GM19324 (cell line): ENCODE data around the gene RAB42.
A peak's percentile ranks its signal among the peaks of the same experiment; 100 is the strongest.
"Not testable (repeated sequence)": the region's sequence is repeated elsewhere in the genome, so short reads cannot be mapped to it uniquely, and the experiment has no call there.

Experiments
- ATAC-seq: cut with Tn5 transposase; IDR thresholded peaks from one replicate; pipeline ENCODE4 v1.9.1; 2021; ENCODE audit warnings: mild to moderate bottlenecking, moderate library complexity; ENCODE audit not compliant: unreplicated experiment, low FRiP score

The RAB42 gene

GRCh38 chr1:28591708-28592320 is at the start of gene RAB42:
Gene RAB42 (plus strand): TSS chr1:28592265. CDS start chr1:28592512, 247 bp downstream.
- ATAC-seq = peak; percentile 26

GRCh38 chr1:28545246-28545628 is 46.8 kb upstream of the RAB42 start:
- no peak for ATAC-seq

GRCh38 chr1:28548318-28548717 is 43.7 kb upstream of the RAB42 start:
- no peak for ATAC-seq

GRCh38 chr1:28551381-28551780 is 40.7 kb upstream of the RAB42 start:
- ATAC-seq = no peak

GRCh38 chr1:28552758-28553663 is 39.1 kb upstream of the RAB42 start, which contains the start of gene TRNAU1AP:
Gene TRNAU1AP (plus strand): TSS chr1:28553085. CDS start chr1:28553111, 26 bp downstream.
- peak; percentile 94 for ATAC-seq

- ATAC-seq = no peak
These were observed 31.2 kb upstream of the RAB42 start for GRCh38 chr1:28560886-28561285.

- ATAC-seq = no peak
These were observed 27.8 kb upstream of the RAB42 start for GRCh38 chr1:28564310-28564709.

GRCh38 chr1:28565040-28565439 is 27.0 kb upstream of the RAB42 start:
- ATAC-seq = no peak

GRCh38 chr1:28565726-28566125 is 26.3 kb upstream of the RAB42 start:
- ATAC-seq = no peak

GRCh38 chr1:28566931-28567330 is 25.1 kb upstream of the RAB42 start:
- no peak for ATAC-seq

- no peak for ATAC-seq
These were observed 20.2 kb upstream of the RAB42 start for GRCh38 chr1:28571911-28572310.

GRCh38 chr1:28572891-28573290 is 19.2 kb upstream of the RAB42 start:
- ATAC-seq = not testable (repeated sequence)

- no peak for ATAC-seq
These were observed 18.5 kb upstream of the RAB42 start for GRCh38 chr1:28573564-28573963.

- ATAC-seq = no peak
These were observed 14.9 kb upstream of the RAB42 start for GRCh38 chr1:28577052-28577678.

- ATAC-seq = no peak
These were observed 14.1 kb upstream of the RAB42 start for GRCh38 chr1:28577738-28578536.

GRCh38 chr1:28578696-28579218 is 13.3 kb upstream of the RAB42 start:
- no peak for ATAC-seq

GRCh38 chr1:28579401-28579800 is 12.7 kb upstream of the RAB42 start:
- ATAC-seq = no peak

- ATAC-seq = no peak
These were observed 11.1 kb upstream of the RAB42 start for GRCh38 chr1:28580722-28581530.

- peak; percentile 91 for ATAC-seq
These were observed 10.4 kb upstream of the RAB42 start for GRCh38 chr1:28581531-28582247.
